ENCODE measurements around the gene CRABP1. TPM values are rescaled to one million over a fixed set of nuclear protein-coding genes. Genes with fewer than 3 reads are reported as not detected.

The CRABP1 gene
- total RNA-seq, 6 experiments from 2014 or later, result not detected

- Histone ChIP-seq H3K4me1 (peaks cover 0 to 12% (median 2%) of the 10 kb centered on the region in 4 donors), H3K27me3 (no peaks in the 10 kb centered on the region), H3K36me3 (no peaks in the 10 kb centered on the region), H3K9me3 (no peaks in the 10 kb centered on the region), H3K27ac (no peak overlapping the region), H3K4me3 (no peak overlapping the region)
- no peak for DNase-seq
- intact Hi-C loops (cut with DNase I), result no loop called here
- no peak for TF ChIP-seq CTCF (IDR thresholded peaks at IDR 0.05)
- TF ChIP-seq POLR2A (IDR thresholded peaks at IDR 0.05), result no peak
- WGBS (ENCODE audit: insufficient coverage, low coverage, low lambda C conversion rate, missing lambda C conversion rate), result 40% methylated on average over 1 of the region's 1 CpG
- ATAC-seq, result no peak
Observed at GRCh38 chr15:78393137-78393536, 53.0 kb downstream of the CRABP1 start.

- ATAC-seq (no peak), DNase-seq (peak in 1 of 3 donors; percentile 15)
- Histone ChIP-seq H3K27me3 (no peaks in the 10 kb centered on the region), H3K36me3 (no peaks in the 10 kb centered on the region), H3K9me3 (no peaks in the 10 kb centered on the region), H3K4me3 (no peak overlapping the region), H3K27ac (no peak overlapping the region), H3K4me1 (peaks cover 0 to 12% (median 2%) of the 10 kb centered on the region in 4 donors)
- TF ChIP-seq CTCF (IDR thresholded peaks at IDR 0.05) (no peak), POLR2A (IDR thresholded peaks at IDR 0.05) (no peak)
- 78% methylated on average over 3 of the region's 3 CpGs for WGBS (ENCODE audit: insufficient coverage, low coverage, low lambda C conversion rate, missing lambda C conversion rate)
- intact Hi-C loops (cut with DNase I), result no loop called here
Observed at GRCh38 chr15:78394026-78394425, 53.9 kb downstream of the CRABP1 start.

- 78% methylated on average over 5 of the region's 13 CpGs for WGBS (ENCODE audit: insufficient coverage, low coverage, low lambda C conversion rate, missing lambda C conversion rate)
- peak in 1 of 3 donors; percentile 21 for DNase-seq
- Histone ChIP-seq H3K4me1 (peaks cover 0 to 12% (median 2%) of the 10 kb centered on the region in 4 donors), H3K9me3 (no peaks in the 10 kb centered on the region), H3K4me3 (no peak overlapping the region), H3K27me3 (no peaks in the 10 kb centered on the region), H3K27ac (no peak overlapping the region), H3K36me3 (no peaks in the 10 kb centered on the region)
- no peak for ATAC-seq
- intact Hi-C loops (cut with DNase I), result no loop called here
- TF ChIP-seq CTCF (IDR thresholded peaks at IDR 0.05) (no peak), POLR2A (IDR thresholded peaks at IDR 0.05) (no peak)
Observed at GRCh38 chr15:78394981-78395616, 54.9 kb downstream of the CRABP1 start.

GRCh38 chr15:78396186-78396814 is 56.1 kb downstream of the CRABP1 start:
- intact Hi-C loops (cut with DNase I), result no loop called here
- peak in 1 of 3 donors; percentile 23 for DNase-seq
- WGBS (ENCODE audit: insufficient coverage, low coverage, low lambda C conversion rate, missing lambda C conversion rate), result 92% methylated on average over 2 of the region's 9 CpGs
- no peak for ATAC-seq
- H3K27ac ChIP-seq, result no peak overlapping the region
- no peaks in the 10 kb centered on the region for H3K27me3 ChIP-seq
- H3K4me3 ChIP-seq, result no peak overlapping the region
- TF ChIP-seq POLR2A (IDR thresholded peaks at IDR 0.05) (no peak), CTCF (IDR thresholded peaks at IDR 0.05) (no peak)
- H3K9me3 ChIP-seq, result no peaks in the 10 kb centered on the region
- no peaks in the 10 kb centered on the region for H3K36me3 ChIP-seq
- peaks cover 0 to 12% (median 2%) of the 10 kb centered on the region in 4 donors for H3K4me1 ChIP-seq

Measured in right lobe of liver (tissue), 6 donors.